Progenitor cell of endocrine pancreas (in vitro differentiated cells): ENCODE data around the gene KIFAP3. TPM values are rescaled to one million over a fixed set of nuclear protein-coding genes. Genes with fewer than 3 reads are reported as not detected.
"Not testable (repeated sequence)": the region's sequence is repeated elsewhere in the genome, so short reads cannot be mapped to it uniquely, and the experiment has no call there.

Experiments
- DNase-seq: peaks from one replicate; pipeline ENCODE4 v3.0.0; 2021; ENCODE audit warnings: low spot score; ENCODE audit not compliant: unreplicated experiment
- H3K27ac Mint-ChIP-seq: 2 replicates; pipeline ENCODE4 v1.8.0; 2021; ENCODE audit warnings: mild to moderate bottlenecking, moderate library complexity, mixed read lengths
- H3K27me3 Mint-ChIP-seq: 2 replicates; pipeline ENCODE4 v1.8.0; 2021; ENCODE audit warnings: mixed read lengths
- H3K36me3 Mint-ChIP-seq: 2 replicates; pipeline ENCODE4 v1.8.0; 2022; ENCODE audit warnings: mixed read lengths; ENCODE audit not compliant: insufficient read depth
- H3K4me1 Mint-ChIP-seq: 2 replicates; pipeline ENCODE4 v1.8.0; 2021; ENCODE audit warnings: low read depth, mixed read lengths
- H3K4me3 Mint-ChIP-seq: 2 replicates; pipeline ENCODE4 v1.8.0; 2021; ENCODE audit warnings: low read depth, mild to moderate bottlenecking, moderate library complexity, mixed read lengths
- H3K9me3 Mint-ChIP-seq: 2 replicates; pipeline ENCODE4 v1.8.0; 2021; ENCODE audit warnings: low read depth, mixed read lengths
- CTCF ChIP-seq: fragments of 200-600 bp; sonication (generic); IDR thresholded peaks from one replicate; pipeline ENCODE4 v1.5.0; 2021; ENCODE audit warnings: antibody characterized with exemption, mild to moderate bottlenecking; ENCODE audit not compliant: unreplicated experiment
- total RNA-seq: library from RNA; stranded (reverse); gene quantifications from 2 replicates; pipeline ENCODE4 v1.2.1, GENCODE V29; 2021

KIFAP3 gene
- total RNA-seq, 1 donor from 2014 or later, result 24.6 TPM

- no peaks in the 10 kb centered on the region for H3K4me1 Mint-ChIP-seq
- H3K9me3 Mint-ChIP-seq, result peaks cover 2% of the 10 kb centered on the region
- H3K27ac Mint-ChIP-seq, result no peak overlapping the region
- no peaks in the 10 kb centered on the region for H3K27me3 Mint-ChIP-seq
- DNase-seq, result no peak
- peak; percentile 62 for TF ChIP-seq CTCF
- no peak overlapping the region for H3K4me3 Mint-ChIP-seq
- peaks cover 8% of the 10 kb centered on the region for H3K36me3 Mint-ChIP-seq
These were observed 64.1 kb downstream of the KIFAP3 start for GRCh38 chr1:170010443-170010842.

- Mint-ChIP-seq H3K4me1 (no peaks in the 10 kb centered on the region), H3K4me3 (no peak overlapping the region), H3K36me3 (peaks cover 8% of the 10 kb centered on the region), H3K27me3 (no peaks in the 10 kb centered on the region), H3K9me3 (peaks cover 2% of the 10 kb centered on the region), H3K27ac (no peak overlapping the region)
- no peak for DNase-seq
- TF ChIP-seq CTCF, result no peak
These were observed 64.9 kb downstream of the KIFAP3 start for GRCh38 chr1:170009551-170009950.

- not testable (repeated sequence) for H3K27me3 Mint-ChIP-seq, H3K4me3 Mint-ChIP-seq, H3K4me1 Mint-ChIP-seq, H3K27ac Mint-ChIP-seq, H3K9me3 Mint-ChIP-seq, DNase-seq, H3K36me3 Mint-ChIP-seq
These were observed 65.8 kb downstream of the KIFAP3 start for GRCh38 chr1:170008745-170009144.

GRCh38 chr1:170003270-170003835 lies 71.1 kb downstream of the KIFAP3 start:
- H3K4me3 Mint-ChIP-seq, H3K4me1 Mint-ChIP-seq, H3K36me3 Mint-ChIP-seq, H3K27ac Mint-ChIP-seq, DNase-seq, H3K9me3 Mint-ChIP-seq, H3K27me3 Mint-ChIP-seq: not testable (repeated sequence)

- Mint-ChIP-seq H3K4me3 (no peak overlapping the region), H3K27ac (no peak overlapping the region), H3K27me3 (no peaks in the 10 kb centered on the region), H3K9me3 (no peaks in the 10 kb centered on the region), H3K4me1 (peaks cover 3% of the 10 kb centered on the region), H3K36me3 (peaks cover 2% of the 10 kb centered on the region)
- no peak for DNase-seq
- no peak for TF ChIP-seq CTCF
These were observed 73.2 kb downstream of the KIFAP3 start for GRCh38 chr1:170001266-170001665.

GRCh38 chr1:169999761-170000160 lies 74.7 kb downstream of the KIFAP3 start:
- H3K4me1 Mint-ChIP-seq, result peaks cover 3% of the 10 kb centered on the region
- H3K27me3 Mint-ChIP-seq, result no peaks in the 10 kb centered on the region
- no peaks in the 10 kb centered on the region for H3K9me3 Mint-ChIP-seq
- no peak overlapping the region for H3K4me3 Mint-ChIP-seq
- no peak for DNase-seq
- no peak for TF ChIP-seq CTCF
- H3K27ac Mint-ChIP-seq, result no peak overlapping the region
- no peaks in the 10 kb centered on the region for H3K36me3 Mint-ChIP-seq
